WTC11 (cell line): ENCODE results near the gene ZCCHC7.

ENCODE experiments used
- TF ChIP-seq, protein P1 (sequence below): fragments of 200-600 bp; IDR thresholded peaks from 2 replicates; pipeline ENCODE4 v1.8.0; 2022; ENCODE audit warnings: antibody characterized with exemption
- TF ChIP-seq, protein P2 (sequence below): sonication (generic); formaldehyde crosslinking; IDR thresholded peaks from 2 replicates; pipeline ENCODE4 v1.8.1; 2023; ENCODE audit warnings: mild to moderate bottlenecking, moderate library complexity, missing genetic modification reagents
- TF ChIP-seq, protein P3 (sequence below): sonication (generic); formaldehyde crosslinking; IDR thresholded peaks from 2 replicates; pipeline ENCODE4 v1.8.0; 2022; ENCODE audit warnings: mild to moderate bottlenecking, missing genetic modification reagents

DNA sequence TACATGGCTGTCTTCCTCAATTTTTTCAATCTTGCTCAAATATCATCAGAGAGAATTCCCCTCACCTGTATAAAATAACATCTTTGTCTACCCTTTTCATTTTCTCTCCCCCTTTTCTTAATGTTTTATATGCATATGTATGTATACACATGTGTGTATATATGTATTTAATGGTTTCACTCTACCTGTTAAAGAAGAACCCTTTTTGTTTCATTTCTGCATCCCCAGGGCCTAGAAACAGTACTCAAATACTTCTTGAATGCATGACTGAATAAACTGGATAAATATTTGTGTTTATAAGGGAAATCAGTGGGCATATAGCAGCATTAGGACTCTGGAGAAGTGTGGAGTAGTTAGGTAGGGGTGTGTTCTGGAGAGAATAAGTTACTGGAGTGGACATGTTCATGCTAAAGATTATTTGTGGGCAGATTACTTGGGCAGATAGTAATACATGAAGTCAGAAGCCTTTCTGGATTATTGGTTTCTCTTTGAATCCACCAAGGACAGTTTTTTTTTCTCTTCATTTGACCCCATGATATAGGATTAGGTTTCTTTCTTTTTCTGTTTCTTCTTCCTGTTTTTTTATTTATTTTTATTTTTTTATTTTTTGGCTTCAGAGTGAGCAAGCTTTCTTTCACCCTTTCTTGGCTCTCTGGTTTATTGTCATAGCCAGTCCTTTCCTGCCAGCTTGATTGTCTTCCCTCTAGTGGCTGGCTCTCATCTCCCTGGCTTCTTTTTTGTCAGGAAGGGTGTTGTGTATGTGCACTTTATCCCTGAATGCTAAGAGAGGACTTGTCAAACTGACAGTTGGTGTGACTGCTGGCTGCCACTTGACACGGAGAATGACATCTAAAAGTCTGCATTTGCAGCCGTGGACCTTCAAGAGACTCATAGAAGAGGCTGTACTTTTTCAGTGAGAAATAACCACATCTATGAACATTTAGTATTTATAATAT lies 89.3 kb downstream of the ZCCHC7 start:
- TF ChIP-seq, protein P1, sequence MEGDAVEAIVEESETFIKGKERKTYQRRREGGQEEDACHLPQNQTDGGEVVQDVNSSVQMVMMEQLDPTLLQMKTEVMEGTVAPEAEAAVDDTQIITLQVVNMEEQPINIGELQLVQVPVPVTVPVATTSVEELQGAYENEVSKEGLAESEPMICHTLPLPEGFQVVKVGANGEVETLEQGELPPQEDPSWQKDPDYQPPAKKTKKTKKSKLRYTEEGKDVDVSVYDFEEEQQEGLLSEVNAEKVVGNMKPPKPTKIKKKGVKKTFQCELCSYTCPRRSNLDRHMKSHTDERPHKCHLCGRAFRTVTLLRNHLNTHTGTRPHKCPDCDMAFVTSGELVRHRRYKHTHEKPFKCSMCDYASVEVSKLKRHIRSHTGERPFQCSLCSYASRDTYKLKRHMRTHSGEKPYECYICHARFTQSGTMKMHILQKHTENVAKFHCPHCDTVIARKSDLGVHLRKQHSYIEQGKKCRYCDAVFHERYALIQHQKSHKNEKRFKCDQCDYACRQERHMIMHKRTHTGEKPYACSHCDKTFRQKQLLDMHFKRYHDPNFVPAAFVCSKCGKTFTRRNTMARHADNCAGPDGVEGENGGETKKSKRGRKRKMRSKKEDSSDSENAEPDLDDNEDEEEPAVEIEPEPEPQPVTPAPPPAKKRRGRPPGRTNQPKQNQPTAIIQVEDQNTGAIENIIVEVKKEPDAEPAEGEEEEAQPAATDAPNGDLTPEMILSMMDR = no peak
- TF ChIP-seq, protein P2, sequence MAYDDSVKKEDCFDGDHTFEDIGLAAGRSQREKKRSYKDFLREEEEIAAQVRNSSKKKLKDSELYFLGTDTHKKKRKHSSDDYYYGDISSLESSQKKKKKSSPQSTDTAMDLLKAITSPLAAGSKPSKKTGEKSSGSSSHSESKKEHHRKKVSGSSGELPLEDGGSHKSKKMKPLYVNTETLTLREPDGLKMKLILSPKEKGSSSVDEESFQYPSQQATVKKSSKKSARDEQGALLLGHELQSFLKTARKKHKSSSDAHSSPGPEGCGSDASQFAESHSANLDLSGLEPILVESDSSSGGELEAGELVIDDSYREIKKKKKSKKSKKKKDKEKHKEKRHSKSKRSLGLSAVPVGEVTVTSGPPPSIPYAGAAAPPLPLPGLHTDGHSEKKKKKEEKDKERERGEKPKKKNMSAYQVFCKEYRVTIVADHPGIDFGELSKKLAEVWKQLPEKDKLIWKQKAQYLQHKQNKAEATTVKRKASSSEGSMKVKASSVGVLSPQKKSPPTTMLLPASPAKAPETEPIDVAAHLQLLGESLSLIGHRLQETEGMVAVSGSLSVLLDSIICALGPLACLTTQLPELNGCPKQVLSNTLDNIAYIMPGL = no peak
- TF ChIP-seq, protein P3, sequence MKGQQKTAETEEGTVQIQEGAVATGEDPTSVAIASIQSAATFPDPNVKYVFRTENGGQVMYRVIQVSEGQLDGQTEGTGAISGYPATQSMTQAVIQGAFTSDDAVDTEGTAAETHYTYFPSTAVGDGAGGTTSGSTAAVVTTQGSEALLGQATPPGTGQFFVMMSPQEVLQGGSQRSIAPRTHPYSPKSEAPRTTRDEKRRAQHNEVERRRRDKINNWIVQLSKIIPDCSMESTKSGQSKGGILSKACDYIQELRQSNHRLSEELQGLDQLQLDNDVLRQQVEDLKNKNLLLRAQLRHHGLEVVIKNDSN = no peak
